Prostate gland (tissue), 2 donors: ENCODE results near the gene PDE4D.

Source experiments
- POLR2AphosphoS5 ChIP-seq: sonication (generic); formaldehyde crosslinking; IDR thresholded peaks from one replicate; pipeline ENCODE4 v1.6.1; 2017; ENCODE audit warnings: antibody characterized with exemption
- TF ChIP-seq, protein P1 (sequence below), 4 experiments: fragments of 200-600 bp in 2 of 4; fragments of 450-650 bp in 2 of 4; sonication (generic) in 2 of 4; IDR thresholded peaks; 1 replicate in 3 of 4; 2 replicates in 1 of 4; pipeline ENCODE4 v1.5.1; 2016 to 2019; ENCODE audit warnings: antibody characterized with exemption in 4 of 4, mild to moderate bottlenecking in 2 of 4, moderate library complexity in 2 of 4

DNA sequence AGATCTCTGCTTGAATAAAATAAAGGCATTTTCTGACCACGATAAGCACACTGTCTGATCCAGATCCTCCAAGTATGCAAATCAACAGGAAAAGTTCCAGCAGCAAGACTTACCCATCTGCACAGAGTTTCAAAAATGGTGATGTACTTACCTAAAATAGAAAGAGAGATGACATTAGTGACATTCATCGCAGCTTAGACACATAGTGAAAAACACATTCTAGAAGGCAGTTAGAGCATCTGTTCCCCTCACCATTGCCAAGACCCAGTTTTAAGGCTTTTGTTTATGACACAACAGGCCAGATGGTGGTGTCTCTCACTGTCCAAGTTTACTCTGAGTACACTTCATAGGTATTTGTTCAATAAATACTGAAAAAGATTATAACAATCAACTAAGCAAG is 207.7 kb downstream of the PDE4D start:
- TF ChIP-seq, protein P1, sequence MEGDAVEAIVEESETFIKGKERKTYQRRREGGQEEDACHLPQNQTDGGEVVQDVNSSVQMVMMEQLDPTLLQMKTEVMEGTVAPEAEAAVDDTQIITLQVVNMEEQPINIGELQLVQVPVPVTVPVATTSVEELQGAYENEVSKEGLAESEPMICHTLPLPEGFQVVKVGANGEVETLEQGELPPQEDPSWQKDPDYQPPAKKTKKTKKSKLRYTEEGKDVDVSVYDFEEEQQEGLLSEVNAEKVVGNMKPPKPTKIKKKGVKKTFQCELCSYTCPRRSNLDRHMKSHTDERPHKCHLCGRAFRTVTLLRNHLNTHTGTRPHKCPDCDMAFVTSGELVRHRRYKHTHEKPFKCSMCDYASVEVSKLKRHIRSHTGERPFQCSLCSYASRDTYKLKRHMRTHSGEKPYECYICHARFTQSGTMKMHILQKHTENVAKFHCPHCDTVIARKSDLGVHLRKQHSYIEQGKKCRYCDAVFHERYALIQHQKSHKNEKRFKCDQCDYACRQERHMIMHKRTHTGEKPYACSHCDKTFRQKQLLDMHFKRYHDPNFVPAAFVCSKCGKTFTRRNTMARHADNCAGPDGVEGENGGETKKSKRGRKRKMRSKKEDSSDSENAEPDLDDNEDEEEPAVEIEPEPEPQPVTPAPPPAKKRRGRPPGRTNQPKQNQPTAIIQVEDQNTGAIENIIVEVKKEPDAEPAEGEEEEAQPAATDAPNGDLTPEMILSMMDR (IDR thresholded peaks at IDR 0.05): no peak
- TF ChIP-seq POLR2AphosphoS5: no peak
